Ishikawa (cell line): ENCODE data around the gene GSK3A.

Source experiments
- CEBPB ChIP-seq: IDR thresholded peaks from 2 replicates; pipeline ENCODE4 v1.6.1; 2012
- CREB1 ChIP-seq: IDR thresholded peaks from 2 replicates; pipeline ENCODE4 v1.6.1; 2012; ENCODE audit warnings: low read depth
- EGR1 ChIP-seq: IDR thresholded peaks from 2 replicates; pipeline ENCODE4 v1.6.1; 2012
- EP300 ChIP-seq: IDR thresholded peaks from 2 replicates; pipeline ENCODE4 v1.6.1; 2012; ENCODE audit warnings: borderline replicate concordance
- FOXM1 ChIP-seq: IDR thresholded peaks from 2 replicates; pipeline ENCODE4 v1.6.1; 2012; ENCODE audit warnings: low read depth, borderline replicate concordance
- MAX ChIP-seq: IDR thresholded peaks from 2 replicates; pipeline ENCODE4 v1.6.1; 2012
- NFIC ChIP-seq: IDR thresholded peaks from 2 replicates; pipeline ENCODE4 v1.6.1; 2012
- RAD21 ChIP-seq: IDR thresholded peaks from 2 replicates; pipeline ENCODE4 v1.6.1; 2012; ENCODE audit warnings: low read depth
- REST ChIP-seq: IDR thresholded peaks from 2 replicates; pipeline ENCODE4 v1.6.1; 2012; ENCODE audit warnings: low read depth, mild to moderate bottlenecking
- TAF1 ChIP-seq: IDR thresholded peaks from 2 replicates; pipeline ENCODE4 v1.6.1; 2012; ENCODE audit warnings: low read depth, mild to moderate bottlenecking
- TCF12 ChIP-seq: IDR thresholded peaks from 2 replicates; pipeline ENCODE4 v1.6.1; 2012; ENCODE audit warnings: low read depth
- TEAD4 ChIP-seq: IDR thresholded peaks from 2 replicates; pipeline ENCODE4 v1.6.1; 2012
- USF1 ChIP-seq: IDR thresholded peaks from 2 replicates; pipeline ENCODE4 v1.6.1; 2012
- YY1 ChIP-seq: IDR thresholded peaks from 2 replicates; pipeline ENCODE4 v1.6.1; 2012; ENCODE audit warnings: low read depth
- ZBTB7A ChIP-seq: IDR thresholded peaks from 2 replicates; pipeline ENCODE4 v1.6.1; 2012; ENCODE audit warnings: low read depth

GSK3A gene

GRCh38 chr19:42202290-42202880 lies 40.0 kb downstream of the GSK3A start:
- TF ChIP-seq CEBPB, result no peak
- no peak for TF ChIP-seq NFIC
- no peak for TF ChIP-seq EP300
- TF ChIP-seq EGR1, result no peak
- no peak for TF ChIP-seq REST
- no peak for TF ChIP-seq RAD21
- TF ChIP-seq MAX, result no peak
- TF ChIP-seq TCF12, result no peak
- no peak for TF ChIP-seq CREB1
- TF ChIP-seq YY1, result no peak
- TF ChIP-seq FOXM1, result no peak
- no peak for TF ChIP-seq TEAD4
- no peak for TF ChIP-seq USF1

GRCh38 chr19:42201489-42202289 lies 40.7 kb downstream of the GSK3A start:
- TF ChIP-seq MAX (no peak), CEBPB (no peak), TEAD4 (no peak), USF1 (no peak), TCF12 (no peak), RAD21 (no peak), NFIC (no peak), EP300 (no peak), TAF1 (no peak), ZBTB7A (no peak)

- TF ChIP-seq MAX (no peak), TAF1 (no peak), REST (no peak), ZBTB7A (no peak), EGR1 (no peak), CREB1 (no peak), YY1 (no peak), NFIC (no peak), FOXM1 (no peak), CEBPB (no peak), USF1 (no peak), EP300 (no peak), RAD21 (no peak), TEAD4 (no peak)
Measured at GRCh38 chr19:42200116-42200715, 42.2 kb downstream of the GSK3A start.

- no peak for TF ChIP-seq YY1
- TF ChIP-seq REST, result no peak
Measured at GRCh38 chr19:42199440-42200115, 42.8 kb downstream of the GSK3A start.
